ENCODE data around the gene SLC5A9. TPM values are rescaled to one million over a fixed set of nuclear protein-coding genes. Genes with fewer than 3 reads are reported as not detected.

SLC5A9 gene
- total and polyA plus RNA-seq, 2 of the 13 experiments (the other 11 are each of a cell fraction or from before 2014, with no cell fraction given), result 42.0 to 65.0 TPM

DNA sequence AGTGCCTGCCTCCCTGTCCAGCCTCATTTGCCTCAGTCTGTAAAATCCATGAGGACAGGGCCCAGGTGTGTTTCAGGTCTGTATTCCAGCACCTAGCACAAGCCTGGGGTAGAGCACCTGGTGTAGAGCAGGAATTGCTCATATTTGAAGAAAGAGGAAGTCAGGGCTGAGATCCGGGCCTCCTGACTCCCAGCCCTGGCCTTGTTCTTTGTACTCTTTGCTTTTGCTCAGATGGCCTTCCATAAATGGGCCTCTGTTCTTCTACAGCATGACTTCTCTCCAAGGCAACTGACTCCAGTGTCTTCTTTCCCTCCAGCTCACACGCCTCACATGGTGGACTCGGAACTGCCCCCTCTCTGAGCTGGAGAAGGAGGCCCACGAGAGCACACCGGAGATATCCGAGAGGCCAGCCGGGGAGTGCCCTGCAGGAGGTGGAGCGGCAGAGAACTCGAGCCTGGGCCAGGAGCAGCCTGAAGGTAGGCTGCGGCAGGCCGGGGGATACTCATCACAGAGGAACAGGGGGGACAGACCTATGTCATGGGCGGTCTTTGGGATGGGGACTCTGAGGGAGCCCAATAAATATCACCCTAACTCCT, 19.7 kb downstream of the SLC5A9 start (continued):
- TF ChIP-seq, protein P1, sequence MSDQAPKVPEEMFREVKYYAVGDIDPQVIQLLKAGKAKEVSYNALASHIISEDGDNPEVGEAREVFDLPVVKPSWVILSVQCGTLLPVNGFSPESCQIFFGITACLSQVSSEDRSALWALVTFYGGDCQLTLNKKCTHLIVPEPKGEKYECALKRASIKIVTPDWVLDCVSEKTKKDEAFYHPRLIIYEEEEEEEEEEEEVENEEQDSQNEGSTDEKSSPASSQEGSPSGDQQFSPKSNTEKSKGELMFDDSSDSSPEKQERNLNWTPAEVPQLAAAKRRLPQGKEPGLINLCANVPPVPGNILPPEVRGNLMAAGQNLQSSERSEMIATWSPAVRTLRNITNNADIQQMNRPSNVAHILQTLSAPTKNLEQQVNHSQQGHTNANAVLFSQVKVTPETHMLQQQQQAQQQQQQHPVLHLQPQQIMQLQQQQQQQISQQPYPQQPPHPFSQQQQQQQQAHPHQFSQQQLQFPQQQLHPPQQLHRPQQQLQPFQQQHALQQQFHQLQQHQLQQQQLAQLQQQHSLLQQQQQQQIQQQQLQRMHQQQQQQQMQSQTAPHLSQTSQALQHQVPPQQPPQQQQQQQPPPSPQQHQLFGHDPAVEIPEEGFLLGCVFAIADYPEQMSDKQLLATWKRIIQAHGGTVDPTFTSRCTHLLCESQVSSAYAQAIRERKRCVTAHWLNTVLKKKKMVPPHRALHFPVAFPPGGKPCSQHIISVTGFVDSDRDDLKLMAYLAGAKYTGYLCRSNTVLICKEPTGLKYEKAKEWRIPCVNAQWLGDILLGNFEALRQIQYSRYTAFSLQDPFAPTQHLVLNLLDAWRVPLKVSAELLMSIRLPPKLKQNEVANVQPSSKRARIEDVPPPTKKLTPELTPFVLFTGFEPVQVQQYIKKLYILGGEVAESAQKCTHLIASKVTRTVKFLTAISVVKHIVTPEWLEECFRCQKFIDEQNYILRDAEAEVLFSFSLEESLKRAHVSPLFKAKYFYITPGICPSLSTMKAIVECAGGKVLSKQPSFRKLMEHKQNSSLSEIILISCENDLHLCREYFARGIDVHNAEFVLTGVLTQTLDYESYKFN (CRISPR knock-in tag; conservative IDR thresholded peaks at IDR 0.05), result peak; percentile 37; the same call in 1 of the 2 replicates
- TF ChIP-seq ZFX (CRISPR knock-in tag; IDR thresholded peaks at IDR 0.05; ENCODE audit: low read depth), result peak; percentile 54; the same call in 1 of the 2 replicates
- TF ChIP-seq HNF4A (CRISPR knock-in tag; IDR thresholded peaks at IDR 0.05), result peak; percentile 50
- no peak for TF ChIP-seq JUNB (CRISPR knock-in tag; IDR thresholded peaks at IDR 0.05; ENCODE audit: borderline replicate concordance)

GRCh38 chr1:48245106-48245505, 22.6 kb downstream of the SLC5A9 start:
- DNase-seq (ENCODE audit: low spot score), result no peak
- 93% methylated on average over 2 of the region's 2 CpGs for WGBS (ENCODE audit: low lambda C conversion rate)
- no peaks in the 10 kb centered on the region for H3K9me3 ChIP-seq (ENCODE audit: low read length)
- H4K20me1 ChIP-seq (ENCODE audit: insufficient read depth, low read length), result no peaks in the 10 kb centered on the region
- H3K36me3 ChIP-seq (replicated peaks in 1 of 2; ENCODE audit: control insufficient read depth in 1 of 2, insufficient read depth in 2 of 2, low read length in 2 of 2), result peaks cover 21 to 44% of the 10 kb centered on the region in 2 experiments
- no peak overlapping the region for H3K27ac ChIP-seq (ENCODE audit: extremely low read length, insufficient read depth, low read length)
- H3K4me1 ChIP-seq (ENCODE audit: insufficient read depth, low read length), result peaks cover 24% of the 10 kb centered on the region
- ChIA-PET CTCF (ENCODE audit: low intra/inter-chr PET ratio, low total read pairs) (no interaction called here), POLR2A (no interaction called here)
- H2AFZ ChIP-seq (ENCODE audit: low read length), result no peak overlapping the region
- intact Hi-C loops (cut with micrococcal nuclease; ENCODE audit: unreplicated experiment) (no loop called here), in situ Hi-C loops (cut with HindIII; ENCODE audit: extremely low pct_ligation_motif_present, low pct_unique_long_range_greater_than_20kb) (no loop called here)
- no peak overlapping the region for H3K4me2 ChIP-seq (ENCODE audit: low read depth, low read length)
- H3K9ac ChIP-seq (ENCODE audit: insufficient read depth, low read depth, low read length), result no peak overlapping the region
- no peak overlapping the region for H3K4me3 ChIP-seq (replicated peaks in 1 of 3; ENCODE audit: insufficient read depth in 1 of 3, low read depth in 2 of 3, low read length in 3 of 3)
- no TSS peak for BruUV-seq (replicated peaks)
- ATAC-seq, result no peak
- no peak for FAIRE-seq
- no peaks in the 10 kb centered on the region for H3K79me2 ChIP-seq (ENCODE audit: insufficient read depth, low read length)
- no peaks in the 10 kb centered on the region for H3K27me3 ChIP-seq (ENCODE audit: control insufficient read depth in 1 of 2, insufficient read depth in 2 of 2, low read length in 2 of 2)
- no peak for TF ChIP-seq KDM2A (CRISPR knock-in tag; IDR thresholded peaks at IDR 0.05; ENCODE audit: borderline replicate concordance, low read depth)
- TF ChIP-seq, protein P2, sequence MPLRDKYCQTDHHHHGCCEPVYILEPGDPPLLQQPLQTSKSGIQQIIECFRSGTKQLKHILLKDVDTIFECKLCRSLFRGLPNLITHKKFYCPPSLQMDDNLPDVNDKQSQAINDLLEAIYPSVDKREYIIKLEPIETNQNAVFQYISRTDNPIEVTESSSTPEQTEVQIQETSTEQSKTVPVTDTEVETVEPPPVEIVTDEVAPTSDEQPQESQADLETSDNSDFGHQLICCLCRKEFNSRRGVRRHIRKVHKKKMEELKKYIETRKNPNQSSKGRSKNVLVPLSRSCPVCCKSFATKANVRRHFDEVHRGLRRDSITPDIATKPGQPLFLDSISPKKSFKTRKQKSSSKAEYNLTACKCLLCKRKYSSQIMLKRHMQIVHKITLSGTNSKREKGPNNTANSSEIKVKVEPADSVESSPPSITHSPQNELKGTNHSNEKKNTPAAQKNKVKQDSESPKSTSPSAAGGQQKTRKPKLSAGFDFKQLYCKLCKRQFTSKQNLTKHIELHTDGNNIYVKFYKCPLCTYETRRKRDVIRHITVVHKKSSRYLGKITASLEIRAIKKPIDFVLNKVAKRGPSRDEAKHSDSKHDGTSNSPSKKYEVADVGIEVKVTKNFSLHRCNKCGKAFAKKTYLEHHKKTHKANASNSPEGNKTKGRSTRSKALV (CRISPR knock-in tag; IDR thresholded peaks at IDR 0.05), result no peak
- no peak for TF ChIP-seq TFAP4 (IDR thresholded peaks at IDR 0.05; ENCODE audit: borderline replicate concordance, low read depth)
- no peak for TF ChIP-seq CAMTA2 (CRISPR knock-in tag; IDR thresholded peaks at IDR 0.05; ENCODE audit: borderline replicate concordance)
- TF ChIP-seq GABPA (IDR thresholded peaks at IDR 0.05; ENCODE audit: low read depth, low read length), result no peak
- no peak for TF ChIP-seq GABPA (CRISPR knock-in tag; IDR thresholded peaks at IDR 0.05; ENCODE audit: low read depth)
- TF ChIP-seq MXD4 (CRISPR knock-in tag; IDR thresholded peaks at IDR 0.05), result no peak
- TF ChIP-seq ZNF383 (CRISPR knock-in tag; IDR thresholded peaks at IDR 0.05; ENCODE audit: borderline replicate concordance), result no peak
- TF ChIP-seq ZNF570 (CRISPR knock-in tag; IDR thresholded peaks at IDR 0.05; ENCODE audit: borderline replicate concordance), result no peak
- TF ChIP-seq, protein P3, sequence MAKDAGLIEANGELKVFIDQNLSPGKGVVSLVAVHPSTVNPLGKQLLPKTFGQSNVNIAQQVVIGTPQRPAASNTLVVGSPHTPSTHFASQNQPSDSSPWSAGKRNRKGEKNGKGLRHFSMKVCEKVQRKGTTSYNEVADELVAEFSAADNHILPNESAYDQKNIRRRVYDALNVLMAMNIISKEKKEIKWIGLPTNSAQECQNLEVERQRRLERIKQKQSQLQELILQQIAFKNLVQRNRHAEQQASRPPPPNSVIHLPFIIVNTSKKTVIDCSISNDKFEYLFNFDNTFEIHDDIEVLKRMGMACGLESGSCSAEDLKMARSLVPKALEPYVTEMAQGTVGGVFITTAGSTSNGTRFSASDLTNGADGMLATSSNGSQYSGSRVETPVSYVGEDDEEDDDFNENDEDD (CRISPR knock-in tag; IDR thresholded peaks at IDR 0.05; ENCODE audit: borderline replicate concordance), result no peak
- TF ChIP-seq ZNF367 (CRISPR knock-in tag; IDR thresholded peaks at IDR 0.05; ENCODE audit: borderline replicate concordance), result no peak
- no peak for TF ChIP-seq HNF4A (CRISPR knock-in tag; IDR thresholded peaks at IDR 0.05)
- TF ChIP-seq RXRA (CRISPR knock-in tag; IDR thresholded peaks at IDR 0.05), result no peak
